NCI-H1436 treated with DMSO at 0.1 percent for 48 hours (cell line): ENCODE measurements around the gene STK11.
"Not testable (repeated sequence)": the region's sequence is repeated elsewhere in the genome, so short reads cannot be mapped to it uniquely, and the experiment has no call there.

ENCODE experiments used
- DNase-seq: peaks from one replicate; lab custom pipeline; 2025; lab: John Stamatoyannopoulos, UW

STK11 gene

DNA sequence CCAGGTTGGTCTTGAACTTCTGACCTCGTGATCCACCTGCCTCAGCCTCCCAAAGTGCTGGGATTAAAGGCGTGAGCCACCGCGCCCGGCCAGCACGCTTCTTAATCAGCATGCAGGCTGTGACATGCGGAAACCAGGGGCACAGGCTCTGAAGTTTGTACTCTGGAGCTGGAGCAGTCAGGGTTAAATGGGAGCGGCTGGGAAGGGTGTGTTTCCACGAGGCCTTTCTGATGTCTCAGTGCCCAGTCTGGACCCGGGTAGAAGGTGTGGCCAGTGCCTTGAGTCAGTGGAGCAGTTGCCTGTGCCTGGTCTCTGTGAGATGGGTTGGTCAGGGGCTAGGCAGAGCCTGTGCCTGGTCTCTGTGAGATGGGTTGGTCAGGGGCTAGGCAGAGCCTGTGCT lies 3.3 kb downstream of the STK11 start:
- not testable (repeated sequence) for DNase-seq

GRCh38 chr19:1210227-1210538 lies 4.6 kb downstream of the STK11 start:
- no peak for DNase-seq

- DNase-seq = no peak
Measured at GRCh38 chr19:1211494-1212234, 6.1 kb downstream of the STK11 start.

- DNase-seq = no peak
Measured at GRCh38 chr19:1213391-1214286, 8.1 kb downstream of the STK11 start.

- DNase-seq = no peak
Measured at GRCh38 chr19:1214299-1214861, 8.8 kb downstream of the STK11 start.

GRCh38 chr19:1214862-1215731 lies 9.5 kb downstream of the STK11 start:
- DNase-seq = no peak

DNA sequence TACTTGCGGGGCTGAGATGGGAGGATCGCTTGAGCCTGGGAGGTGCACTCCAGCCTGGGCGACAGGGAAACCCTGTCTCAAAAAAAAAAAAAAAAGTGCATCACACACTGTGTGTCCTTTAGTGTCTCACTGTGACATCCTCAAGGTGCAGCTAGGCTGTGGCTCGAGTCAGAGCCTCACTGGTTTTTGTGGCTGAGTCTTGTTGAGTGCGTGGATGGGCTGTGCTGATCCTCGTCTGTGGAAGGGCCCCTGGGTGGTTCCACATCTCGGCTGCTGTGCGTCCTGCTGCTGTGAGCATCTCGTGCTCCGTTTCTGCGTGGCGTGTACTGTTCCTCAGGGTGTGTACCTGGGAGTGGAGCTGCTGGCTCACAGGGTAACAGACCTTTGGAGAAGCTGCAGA lies 11.2 kb downstream of the STK11 start:
- DNase-seq = no peak

GRCh38 chr19:1217366-1217765 lies 11.8 kb downstream of the STK11 start:
- DNase-seq = no peak

DNA sequence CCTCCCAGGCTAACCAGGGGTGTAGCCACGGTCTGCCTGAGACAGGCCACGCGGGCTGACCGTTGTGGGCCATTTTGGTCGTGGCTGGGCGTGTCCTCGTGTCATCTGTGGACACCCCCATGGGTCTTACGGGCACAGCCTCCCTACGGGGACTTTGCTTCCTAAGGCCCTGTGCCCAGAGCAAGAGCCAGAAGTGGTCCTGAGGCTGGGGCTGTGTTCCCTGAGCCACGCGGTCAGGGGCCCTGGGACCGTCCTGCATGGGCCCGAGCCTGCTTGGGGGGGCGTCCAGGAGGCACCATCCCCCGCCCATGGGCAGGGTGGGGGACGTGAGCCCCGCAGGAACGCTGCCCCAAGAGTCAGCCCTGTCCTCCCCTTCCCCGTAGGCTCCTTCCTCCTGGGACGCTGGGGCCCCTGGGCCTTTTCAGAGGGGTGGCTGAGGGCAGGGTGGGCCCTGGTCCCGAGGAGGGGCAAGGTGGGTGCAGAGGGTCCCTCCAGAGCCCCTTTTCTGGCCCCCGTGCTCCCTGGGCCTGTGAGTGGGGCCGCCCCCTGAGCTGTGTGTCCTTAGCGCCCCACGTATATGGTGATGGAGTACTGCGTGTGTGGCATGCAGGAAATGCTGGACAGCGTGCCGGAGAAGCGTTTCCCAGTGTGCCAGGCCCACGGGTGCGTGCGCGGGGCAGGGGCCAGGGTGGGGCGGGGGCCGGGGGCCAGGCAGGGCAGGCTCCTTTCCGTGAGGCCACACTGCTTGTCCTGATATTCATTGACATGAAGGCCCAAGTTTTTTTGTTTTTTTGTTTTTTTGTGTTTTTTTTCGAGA lies 13.4 kb downstream of the STK11 start:
- no peak for DNase-seq

DNA sequence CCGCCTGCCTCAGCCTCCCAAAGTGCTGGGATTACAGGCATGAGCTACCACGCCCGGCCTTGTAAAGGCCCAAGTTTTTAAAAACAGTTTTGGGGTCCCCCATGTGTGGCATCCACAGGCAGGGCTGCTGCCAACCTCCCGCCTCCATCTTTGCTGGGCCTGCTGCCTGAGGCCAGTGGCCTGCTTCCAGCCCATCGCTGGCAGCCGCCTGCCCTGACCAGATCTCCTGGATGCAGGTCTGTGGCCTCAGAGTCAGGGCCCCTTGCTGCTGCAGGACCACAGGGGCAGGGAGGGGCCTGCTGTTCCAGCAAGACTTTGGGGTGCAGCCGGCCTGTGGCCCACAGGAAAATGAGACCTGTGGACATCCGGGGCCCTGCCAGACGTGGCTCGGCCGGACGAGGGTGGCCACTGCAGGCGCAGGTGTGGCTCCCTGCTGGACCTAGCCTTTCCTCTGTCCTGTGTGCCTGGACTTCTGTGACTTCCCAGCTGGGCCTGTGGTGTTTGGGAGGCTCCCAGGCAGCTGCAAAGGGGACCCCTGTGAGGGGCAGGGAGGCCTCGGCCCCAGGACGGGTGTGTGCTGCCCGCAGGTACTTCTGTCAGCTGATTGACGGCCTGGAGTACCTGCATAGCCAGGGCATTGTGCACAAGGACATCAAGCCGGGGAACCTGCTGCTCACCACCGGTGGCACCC lies 14.4 kb downstream of the STK11 start:
- DNase-seq = no peak

GRCh38 chr19:1220477-1220930 lies 14.9 kb downstream of the STK11 start:
- DNase-seq = no peak

GRCh38 chr19:1220976-1221903 lies 15.7 kb downstream of the STK11 start:
- DNase-seq = no peak

GRCh38 chr19:1221904-1222255 lies 16.3 kb downstream of the STK11 start:
- DNase-seq = no peak

DNA sequence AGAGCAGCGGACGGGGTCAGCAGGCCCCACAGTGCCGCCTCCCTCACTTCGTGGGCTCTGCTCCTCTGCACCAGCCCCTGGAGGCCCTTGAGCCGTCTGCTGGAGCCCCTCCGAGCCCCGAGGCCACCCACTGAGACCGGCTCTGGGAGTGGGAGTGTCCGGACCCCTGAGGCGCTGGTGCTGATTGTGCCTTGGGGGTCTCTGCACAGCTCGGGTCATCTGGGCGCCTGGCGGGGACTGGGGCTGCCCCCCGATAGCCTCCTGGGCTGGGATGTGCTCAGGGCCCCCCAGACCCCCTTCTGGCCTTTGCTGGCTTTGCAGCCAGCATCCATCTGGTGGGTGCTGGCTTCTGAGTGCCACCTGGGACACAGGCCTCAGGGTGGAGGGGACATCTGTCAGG lies 16.8 kb downstream of the STK11 start:
- no peak for DNase-seq

DNA sequence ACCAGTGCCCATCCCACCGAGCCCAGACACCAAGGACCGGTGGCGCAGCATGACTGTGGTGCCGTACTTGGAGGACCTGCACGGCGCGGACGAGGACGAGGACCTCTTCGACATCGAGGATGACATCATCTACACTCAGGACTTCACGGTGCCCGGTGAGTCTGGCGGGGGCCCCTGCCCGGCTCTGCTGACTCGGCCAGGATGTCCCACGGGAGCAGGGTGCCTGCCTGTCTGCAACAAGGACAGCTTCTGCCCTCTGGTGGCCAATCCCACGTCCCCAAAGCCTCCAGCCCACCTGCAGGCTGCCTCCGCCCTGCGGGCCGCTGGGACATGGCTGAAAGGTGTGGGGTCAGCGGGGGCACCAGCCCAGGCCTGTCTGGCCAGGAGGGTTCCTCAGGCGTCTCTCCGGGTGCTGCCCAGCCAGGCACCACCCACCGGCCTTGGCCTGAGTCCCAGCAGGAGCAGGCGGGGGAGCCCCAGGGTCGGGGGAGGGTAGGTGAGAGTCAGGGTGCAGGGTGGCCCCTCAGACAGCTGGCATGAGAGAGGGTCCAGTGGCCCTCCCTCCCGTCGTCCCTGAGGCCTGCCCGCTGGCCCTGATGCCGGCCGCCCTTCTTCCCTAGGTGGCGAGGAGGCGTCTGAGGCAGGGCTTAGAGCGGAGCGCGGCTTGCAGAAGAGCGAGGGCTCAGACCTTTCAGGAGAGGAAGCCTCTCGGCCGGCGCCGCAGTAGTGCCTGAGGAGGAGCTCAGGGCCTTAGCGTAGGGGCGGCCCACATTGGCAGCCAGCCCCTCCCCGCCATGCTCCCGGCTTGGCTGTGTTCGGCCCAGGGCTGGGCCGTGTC lies 17.7 kb downstream of the STK11 start:
- no peak for DNase-seq

DNA sequence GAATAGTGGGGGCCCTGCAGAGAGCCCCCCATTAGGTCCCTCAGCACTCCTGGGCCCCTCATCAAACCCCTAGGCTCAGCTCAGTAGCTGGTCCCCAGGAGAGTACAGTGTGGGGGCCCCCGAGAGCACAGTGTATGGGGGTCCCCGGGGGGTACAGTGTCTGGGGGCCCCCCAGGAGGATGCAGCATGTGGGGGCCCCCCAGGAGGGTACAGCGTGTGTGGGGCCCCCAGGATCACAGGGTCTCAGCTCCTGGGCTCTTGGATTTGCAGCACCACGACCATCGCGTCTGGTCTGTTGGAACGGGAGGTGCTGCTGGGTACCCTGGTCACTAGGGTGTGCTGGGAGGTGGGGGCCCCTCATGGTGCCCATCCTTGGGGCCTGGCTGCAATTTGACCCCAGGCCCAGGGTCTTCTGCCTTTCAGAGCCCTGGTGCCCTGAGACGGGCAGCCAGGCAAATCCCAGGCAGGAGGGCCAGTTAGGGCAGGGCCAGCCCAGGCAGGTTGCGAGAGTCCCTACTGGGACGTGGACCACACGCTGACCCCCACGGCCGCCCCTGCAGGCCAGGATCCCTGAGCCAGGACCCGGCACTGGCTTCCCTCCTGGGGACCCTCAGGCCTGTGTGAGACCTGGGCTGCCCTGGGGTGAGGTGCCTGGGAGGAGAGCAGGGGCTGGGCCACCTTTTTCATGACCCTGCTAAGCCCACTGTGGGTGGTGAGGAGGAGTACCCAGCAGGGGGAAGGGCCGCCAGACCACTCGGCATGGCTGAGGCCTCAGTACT lies 18.7 kb downstream of the STK11 start:
- DNase-seq = no peak

- DNase-seq = no peak
Measured at GRCh38 chr19:1224847-1225246, 19.3 kb downstream of the STK11 start.
